Fibroblast of peridontal ligament (primary cell): ENCODE data around the gene KLF15.

Experiments
- DNase-seq: peaks from one replicate; pipeline ENCODE4 v3.0.0-alpha.2; 2010; ENCODE audit errors: extremely low read depth

The KLF15 gene

DNA sequence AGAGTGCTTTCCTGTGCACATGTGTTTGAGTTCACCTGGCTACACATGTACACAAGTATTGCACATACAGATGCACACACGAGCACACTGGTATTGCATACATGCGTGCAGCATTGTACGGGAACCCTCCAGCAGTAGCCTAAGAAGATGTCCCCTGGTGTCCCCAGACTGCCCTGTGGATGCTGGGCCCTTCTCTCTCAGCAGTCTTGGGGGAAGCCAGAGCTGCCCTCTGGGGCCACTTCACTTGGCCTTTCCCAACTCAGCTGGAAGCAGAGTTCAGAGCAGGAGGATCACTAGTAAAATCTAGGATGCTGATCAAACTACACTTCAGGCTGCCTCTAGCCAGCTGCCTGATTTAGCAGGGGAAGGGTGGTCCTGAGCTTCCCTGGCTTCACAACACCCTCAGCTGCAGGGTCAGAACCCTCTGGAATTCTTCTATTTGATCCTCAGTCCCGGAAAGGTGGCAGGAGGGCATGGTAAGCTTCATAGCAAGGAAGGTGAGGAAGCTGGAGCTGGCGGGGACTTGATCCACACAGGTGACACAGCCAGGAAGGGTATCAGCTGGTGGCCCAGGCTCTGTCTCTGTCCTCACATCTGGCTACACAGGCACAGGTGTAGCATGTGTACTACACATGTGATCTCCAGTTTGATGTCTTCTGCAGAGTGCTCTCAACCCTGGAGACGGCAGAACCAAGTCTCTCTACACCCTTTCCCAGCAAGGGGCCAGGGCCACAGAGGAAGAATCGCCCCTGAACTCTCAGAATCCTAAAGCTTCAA lies 36.5 kb downstream of the KLF15 start:
- no peak for DNase-seq

DNA sequence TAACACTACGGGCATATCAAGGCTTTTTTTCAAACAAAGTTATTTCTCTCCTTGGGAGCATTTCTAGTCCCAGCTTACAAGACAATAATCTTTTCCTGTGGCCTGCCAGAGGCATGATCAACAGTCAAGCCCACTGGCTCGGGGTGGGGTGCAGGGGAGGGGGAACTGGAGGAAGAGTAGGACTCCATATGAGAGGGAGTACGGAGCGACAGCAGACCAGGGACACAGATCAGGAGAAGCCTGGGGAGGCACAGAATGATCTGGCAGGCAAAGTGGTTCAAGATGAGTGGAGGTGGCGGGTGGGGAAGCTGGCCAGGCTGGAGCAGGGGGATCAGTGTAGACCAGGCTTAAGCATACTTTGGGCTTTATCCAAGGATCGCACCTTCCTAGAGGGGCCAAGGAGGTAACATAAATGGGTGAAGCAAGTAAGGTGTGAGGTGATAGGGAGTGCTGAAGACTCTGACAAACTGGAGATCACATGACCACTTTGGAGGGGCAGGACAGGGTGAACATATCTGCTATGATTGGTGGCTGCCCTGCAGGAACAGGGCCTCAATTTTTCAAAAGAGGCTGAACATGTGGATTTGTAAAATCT lies 37.4 kb downstream of the KLF15 start:
- DNase-seq = no peak

DNA sequence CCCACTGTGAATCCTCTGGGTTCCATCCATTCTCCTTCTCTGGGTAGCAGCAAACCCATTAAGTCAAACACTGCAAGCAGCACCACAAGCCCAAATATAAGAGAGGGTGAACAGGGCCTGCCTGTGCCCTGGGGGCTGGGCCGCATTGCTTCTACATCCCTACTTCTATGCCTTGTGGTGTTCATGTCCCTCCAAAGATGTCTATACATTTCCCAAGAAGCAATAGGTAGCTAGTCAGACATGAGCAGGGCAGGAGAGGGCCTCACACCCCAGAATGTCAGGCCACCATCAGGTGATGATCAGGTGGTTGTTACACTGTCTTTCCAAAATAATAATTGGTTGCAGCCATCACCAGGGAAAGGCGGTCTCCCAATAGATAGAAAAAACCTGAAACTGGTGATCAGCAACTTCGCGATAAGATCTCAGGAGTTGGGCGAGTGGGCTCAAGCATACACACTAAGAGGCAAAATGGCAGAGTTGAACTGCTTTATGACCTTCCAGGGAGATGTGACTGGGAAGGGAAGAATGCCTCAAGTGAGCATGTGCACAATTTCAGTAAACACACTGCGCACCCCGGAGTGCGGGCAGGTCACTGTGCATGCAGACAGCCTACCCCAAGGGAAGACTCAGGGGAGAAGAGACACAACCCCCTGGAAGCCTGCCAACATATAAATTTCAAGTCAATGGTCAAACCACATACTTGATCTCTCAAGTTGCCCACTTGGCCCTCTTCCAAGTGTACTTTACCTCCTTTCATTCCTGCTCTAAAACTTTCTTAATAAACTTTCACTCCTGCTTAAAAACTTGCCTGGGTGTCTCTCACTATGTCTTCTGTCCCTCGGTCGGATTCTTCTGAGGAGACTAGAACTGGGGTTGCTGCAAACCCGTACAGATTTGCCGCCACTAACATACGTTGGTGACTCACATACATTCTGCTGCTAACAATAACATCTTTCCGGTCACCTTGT lies 39.9 kb downstream of the KLF15 start:
- DNase-seq = no peak

DNA sequence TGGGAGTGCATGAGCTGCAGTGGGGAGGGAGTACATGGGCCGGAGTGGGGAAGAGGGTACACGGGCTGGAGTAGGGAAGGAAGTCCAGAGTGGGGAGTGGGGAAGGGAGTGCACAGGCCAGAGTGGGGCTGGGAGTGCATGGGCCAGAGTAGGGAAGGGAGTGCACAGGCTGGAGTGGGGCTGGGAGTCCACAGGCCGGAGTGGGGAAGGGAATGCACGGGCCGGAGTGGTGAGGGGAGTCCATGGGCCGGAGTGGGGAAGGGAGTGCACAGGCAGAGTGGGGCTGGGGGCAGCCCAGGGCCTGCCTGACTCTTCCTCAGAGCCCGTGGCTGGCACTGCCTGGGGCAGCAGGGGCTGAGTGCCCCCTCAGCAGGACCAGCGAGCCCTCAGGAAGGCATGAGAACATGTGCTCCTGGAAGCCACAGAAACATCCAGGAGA lies 40.7 kb downstream of the KLF15 start:
- no peak for DNase-seq

DNA sequence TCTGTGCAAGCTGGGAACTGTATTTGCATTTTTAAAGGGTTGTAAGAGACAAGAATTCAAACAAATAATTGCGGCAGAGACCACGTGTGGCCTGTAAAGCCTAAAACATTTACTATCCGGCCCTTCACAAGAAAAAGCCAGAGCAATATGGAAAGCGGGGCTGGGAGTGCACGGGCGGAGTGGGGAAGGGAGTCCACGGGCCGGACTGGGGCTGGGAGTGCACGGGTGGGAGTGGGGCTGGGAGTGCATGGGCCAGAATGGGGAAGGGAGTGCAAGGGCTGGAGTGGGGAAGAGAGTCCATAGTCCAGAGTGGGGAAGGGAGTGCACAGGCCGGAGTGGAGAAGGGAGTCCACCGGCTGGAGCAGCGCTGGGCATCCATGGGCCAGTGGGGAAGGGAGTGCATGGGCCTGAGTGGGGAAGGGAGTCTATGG lies 41.2 kb downstream of the KLF15 start:
- no peak for DNase-seq

DNA sequence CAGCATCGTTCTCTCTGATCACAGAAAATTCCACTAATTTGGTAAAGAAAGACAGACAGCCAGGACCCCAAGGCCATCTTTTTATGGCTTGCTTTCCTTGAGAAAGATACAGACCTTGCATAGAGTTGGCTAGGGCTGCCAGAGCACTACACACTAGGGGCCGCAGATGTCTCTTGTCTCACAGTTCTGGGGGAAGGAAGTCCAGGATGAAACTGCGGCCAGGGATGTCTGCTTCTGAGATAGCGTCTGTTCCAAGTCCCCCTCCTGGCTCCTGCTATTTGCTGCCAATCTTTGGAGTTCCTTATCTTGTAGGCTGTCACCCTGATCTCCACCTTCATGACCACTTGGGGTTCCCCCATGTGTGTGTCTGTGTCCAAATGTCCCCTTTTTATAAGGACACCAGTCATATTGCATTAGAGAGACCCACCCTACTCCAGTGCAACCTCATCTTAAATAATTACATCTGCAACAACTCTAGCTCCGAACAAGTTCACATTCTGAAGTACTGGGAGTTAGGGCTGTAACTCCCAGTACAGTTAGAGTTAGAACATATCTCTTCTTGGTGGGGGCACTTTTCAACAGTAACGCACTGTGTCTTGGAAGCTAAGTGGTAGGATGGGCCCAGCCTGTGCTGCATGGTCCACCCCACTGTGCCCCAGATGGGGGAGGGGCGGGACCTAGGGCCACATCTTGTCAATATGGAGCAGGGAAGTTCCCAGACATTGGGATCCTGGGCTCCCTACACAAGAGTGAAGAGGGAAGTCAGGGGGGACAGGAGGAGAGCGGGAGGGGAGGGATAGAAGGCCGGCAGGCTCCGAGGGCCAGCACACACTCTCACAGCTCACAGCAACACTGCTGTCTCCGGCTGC lies 42.2 kb downstream of the KLF15 start:
- DNase-seq = no peak

DNA sequence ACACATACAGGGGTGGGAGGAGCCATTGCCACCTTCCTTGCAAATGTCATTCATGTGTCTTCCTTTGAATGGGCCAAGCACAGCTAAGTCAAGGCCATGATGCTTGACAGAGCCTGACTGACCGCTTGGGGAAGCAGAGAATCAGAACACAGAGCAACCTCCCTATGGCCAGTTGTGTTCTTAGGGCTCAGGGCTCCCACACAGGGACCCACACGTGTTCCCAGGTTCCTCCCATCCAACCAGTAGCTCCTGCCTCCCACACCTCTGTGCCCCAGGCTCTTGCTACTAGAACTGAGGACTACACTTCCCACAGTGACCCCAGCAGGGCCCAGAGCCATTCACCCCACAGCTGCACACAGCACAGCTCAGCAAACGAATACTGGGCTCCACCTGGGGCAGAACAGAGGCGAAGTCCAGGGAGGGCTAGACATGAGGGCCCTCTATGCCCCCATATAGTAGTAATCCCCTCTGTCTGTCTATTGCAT lies 42.9 kb downstream of the KLF15 start:
- DNase-seq = no peak

DNA sequence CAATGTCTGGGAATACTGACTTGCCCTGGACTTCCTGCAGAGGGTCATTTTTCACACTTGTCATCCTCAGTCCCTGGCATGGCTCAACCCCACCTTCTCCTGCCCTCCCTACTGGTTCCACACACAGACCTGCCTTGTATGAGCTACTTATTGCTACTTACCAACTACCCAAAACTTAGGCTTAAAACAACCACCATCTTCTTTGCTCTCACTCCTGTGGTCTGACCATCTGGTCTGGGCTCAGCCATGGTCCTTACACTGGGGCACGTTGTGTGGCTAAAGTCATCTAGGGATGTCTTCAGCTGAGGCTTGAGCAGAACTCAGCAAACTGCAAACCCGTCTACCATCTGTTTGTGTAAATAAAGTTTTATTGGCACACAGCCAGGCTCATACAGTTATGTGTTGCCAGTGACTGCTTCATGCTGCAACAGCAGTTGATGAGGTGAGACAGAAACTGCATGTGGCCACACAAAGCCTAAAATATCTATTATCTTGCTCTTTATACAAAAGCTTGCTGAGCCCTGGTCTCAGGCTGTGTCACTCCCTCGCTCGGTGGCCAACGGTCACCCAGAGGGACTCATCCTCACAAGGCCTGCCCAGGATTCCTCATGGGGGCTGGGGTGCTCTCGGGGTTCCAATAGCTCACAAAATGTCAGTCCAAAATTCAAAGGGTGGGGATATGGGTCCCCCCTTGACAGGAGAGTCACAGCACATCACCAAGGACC lies 43.5 kb downstream of the KLF15 start:
- DNase-seq = no peak

DNA sequence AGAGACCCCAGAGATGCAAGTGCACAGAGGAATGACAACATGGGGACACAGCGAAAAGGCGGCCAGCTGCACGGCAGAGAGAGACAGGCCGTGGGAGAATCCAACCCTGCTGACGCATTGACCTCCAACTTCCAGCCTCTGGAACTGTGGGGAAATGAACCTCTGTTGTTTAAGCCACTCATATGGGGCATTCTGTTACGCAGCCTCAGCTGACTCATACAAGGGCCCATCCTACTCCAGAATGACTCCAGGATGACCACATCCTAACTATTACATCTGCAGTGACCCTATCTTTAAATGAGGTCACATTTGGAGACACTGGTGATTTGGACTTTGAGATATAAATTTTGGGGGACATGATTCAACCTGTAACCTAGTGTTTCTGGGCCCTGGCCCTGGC lies 44.0 kb downstream of the KLF15 start:
- no peak for DNase-seq

DNA sequence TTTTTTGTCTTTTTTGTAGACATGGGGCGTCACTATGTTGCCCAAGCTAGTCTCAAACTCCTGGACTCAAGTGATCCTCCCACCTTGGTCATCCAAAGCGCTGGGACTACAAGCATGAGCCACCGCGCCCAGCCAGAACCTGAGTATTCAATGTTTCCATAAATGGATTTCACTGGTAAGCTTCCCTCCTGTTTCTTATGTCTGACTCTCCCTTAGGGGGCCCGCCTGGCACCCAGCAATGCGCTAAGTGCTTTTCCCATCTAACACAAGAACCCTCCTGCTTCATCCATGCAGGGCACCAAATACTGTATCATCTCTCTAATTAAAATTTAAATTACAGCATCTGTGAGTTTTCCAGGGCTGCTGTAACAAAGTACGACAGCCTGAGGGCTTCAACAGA lies 44.9 kb downstream of the KLF15 start:
- DNase-seq = no peak

DNA sequence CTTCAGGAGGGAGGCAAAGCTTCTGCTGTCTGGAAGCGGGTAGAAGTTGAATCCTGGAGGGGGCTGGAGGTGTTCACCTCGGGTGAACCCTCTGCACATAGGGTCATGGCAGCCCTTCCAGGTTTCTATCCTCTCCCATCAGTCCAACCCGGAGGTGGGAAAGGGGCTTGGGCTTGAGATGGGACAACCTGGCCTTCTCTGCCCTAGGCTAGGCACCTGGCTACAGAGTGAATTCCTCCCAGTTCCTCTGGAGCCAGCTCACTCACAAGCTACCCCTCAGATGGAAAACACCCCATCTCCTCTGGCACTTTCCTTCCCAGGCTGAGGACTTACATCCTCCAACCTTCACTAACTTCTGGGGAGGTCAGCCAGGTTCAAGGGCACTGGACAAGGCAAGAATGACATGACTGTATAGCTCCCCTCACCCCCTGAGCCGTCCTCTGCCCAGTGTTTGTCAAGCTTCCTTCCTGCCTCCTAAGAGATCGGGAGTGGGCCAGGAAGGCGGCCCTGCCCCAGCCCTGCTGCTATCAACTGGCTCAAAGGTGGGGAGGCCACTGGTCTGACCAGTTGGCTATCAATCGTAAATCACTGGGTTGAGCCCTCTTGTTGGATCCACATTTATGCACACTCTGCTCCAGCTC lies 45.8 kb downstream of the KLF15 start:
- no peak for DNase-seq

DNA sequence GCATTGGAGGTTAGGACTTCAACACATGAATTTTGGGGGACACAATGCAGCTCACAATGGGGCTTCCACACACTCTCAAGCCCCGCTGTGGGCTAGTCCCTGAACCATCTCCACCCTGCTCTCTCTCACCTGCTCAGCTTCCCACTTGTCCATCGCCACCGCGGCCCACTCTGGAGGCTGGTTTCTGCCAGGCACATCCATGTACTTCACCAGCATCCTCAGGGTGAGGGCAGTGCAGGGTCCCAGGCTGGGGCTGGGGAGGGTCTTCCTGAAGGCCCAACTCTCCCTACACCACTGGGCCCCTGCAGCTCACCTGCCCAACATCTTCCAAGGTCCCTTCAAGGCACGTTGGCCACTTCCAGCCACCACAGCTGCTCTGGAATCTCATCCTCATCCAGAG lies 46.4 kb downstream of the KLF15 start:
- no peak for DNase-seq

DNA sequence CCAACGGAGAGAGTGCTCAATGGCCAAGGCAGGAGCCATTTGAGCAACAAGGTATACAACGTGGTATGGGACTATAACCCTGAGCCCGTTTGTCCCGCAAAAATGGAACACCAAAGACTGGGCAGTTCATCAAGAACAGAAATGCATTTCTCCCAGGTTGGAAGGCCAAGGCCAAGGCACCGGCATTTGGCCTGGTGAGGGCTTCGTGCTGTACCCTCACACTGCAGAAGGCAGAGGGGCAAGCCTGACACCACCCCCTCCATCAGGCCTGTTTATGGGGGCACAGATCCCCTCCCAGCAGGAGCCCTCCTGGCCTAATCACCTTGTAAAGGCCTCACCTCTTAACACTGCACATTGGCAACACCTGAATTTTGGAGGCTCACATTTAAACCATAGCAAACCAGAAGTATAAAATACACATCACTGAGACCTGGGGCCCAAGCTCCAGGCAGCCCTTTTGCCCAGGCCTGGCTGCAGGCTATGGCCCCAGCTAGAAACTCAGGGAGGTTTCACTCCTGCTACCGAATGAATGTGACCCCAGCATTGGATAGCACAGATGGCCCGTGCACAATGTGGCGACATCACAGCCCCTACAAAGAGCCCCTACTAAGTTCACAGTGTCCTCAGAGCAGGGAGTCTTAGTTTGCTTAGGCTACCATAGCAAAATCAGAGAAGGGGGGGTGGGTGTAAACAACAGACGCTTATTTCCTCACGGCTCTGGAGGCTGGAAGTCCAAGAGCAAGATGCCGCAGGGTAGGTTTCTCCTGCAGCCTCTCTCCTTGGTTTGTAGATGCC lies 47.1 kb downstream of the KLF15 start:
- DNase-seq = no peak

DNA sequence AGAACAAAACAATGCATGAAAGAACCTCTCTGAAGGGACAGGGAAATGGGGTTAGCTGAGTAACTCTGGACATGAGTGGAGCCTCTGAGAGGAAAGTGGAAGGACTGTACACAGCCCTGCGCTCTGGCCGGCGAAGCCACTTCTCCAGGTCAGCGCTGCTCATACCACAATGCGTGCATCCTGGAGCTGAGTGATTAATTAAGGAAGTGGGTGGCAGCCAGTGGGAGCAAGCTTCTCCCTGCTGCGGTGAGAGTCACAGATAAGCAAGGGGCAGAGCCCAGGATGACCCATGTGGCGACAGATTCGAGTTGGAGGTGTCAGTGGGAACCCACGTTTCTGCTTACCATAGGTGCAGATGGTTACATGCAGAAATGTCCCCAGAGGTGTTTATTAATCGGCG lies 48.0 kb downstream of the KLF15 start:
- no peak for DNase-seq

DNA sequence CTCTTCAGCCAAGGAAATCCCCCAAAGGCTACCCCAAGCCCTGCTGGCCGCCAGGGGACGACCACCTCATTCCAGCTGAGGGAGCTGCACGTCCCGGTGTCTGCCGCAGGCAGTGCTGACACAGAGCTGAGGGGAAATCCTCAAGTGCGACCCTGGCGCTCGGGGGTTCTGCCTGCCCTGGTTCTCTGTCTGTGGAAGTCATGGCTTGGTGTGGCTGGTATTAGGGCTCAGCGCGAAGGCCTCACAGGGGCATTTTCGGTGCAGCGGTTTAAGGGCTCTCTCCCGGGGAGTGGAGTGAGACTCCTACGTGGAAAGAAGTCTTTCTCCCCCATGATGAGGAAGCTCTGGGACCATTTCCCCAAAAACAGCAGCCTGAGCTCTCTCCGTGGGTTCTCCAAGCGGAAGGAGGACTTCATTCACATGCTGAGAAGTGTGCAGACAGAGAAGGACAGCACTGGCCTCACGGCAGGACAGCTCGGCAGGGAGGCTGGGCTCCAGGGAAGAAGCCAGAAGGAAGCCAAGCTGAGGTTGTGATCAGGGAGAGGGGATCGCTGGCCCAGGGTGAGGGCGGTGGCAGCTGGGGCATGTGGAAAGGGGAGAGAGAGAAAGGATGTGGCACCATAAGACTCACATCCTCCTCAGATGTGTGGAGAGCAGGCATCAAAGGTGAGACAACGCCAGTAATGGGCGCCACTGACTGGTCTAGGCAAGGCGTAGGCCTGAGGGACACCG lies 48.6 kb downstream of the KLF15 start:
- no peak for DNase-seq

DNA sequence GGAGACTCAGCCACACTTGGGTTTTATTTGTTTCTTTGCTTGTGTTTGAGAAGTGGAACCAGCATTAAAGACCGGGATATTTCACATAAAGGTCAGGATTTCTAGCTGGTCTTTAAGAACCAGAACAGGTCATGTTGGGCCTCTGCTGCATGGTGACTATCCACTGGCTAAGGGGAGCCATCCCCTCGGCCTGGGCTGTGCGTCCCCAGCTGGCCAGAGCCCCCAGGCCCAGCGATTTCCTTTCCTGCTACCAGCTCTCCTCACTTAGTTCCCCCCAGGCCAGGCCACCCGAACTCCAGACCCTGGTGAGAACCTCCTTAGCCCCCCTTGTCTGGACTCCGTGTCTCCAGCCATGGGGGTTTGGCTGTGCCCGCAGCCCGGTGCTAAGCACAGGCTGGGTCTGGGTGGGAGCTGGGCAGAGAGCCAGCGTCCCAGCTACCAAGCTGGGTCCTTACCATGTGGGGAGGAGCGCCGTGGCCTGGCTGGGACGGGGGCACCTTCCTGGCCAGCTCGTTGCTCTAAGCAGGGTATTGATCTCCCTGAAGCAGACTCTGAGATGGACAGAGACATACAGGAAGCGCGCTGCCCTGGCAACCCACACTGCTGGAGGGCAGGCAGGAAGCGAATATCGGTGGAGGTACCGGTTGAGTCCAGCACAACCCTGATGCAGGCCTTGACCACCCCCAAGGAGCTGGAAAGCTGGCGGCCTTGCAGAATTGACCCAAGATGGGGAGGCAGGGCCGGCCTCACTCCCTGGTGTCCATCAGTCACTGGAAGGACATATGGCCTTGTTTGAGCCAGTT lies 49.4 kb downstream of the KLF15 start:
- DNase-seq = no peak

DNA sequence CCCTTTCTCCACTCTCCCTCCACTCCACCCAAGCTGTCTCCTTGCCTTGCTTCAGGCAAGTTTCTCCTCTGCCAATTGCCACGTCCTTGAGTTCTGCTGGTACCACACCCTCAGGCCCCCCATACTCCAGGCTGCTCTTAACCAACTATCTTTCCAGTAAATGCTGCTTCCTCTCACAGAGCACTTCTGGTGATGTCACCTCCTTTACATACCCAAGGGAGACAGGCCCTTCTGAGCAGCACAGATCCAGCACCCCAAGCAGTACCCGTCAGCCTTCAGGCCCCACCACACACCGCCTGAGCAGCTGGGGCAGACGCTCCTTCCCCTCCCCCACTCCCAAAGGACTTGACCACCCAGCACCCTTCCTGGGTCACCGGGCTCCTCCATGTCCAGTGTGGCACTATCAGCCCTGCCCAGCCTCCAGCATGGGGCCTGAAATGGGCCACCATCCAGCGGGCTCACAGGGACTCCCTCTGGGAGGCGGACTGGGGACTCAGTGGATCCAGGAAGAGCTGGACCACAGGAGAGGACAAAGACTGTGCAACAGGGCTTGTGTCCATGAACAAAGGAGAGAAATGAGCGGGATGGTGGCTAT lies 50.2 kb downstream of the KLF15 start:
- DNase-seq = no peak
